Ureter (tissue), 1 donor: ENCODE measurements around the gene PAX2. TPM values are rescaled to one million over a fixed set of nuclear protein-coding genes. Genes with fewer than 3 reads are reported as not detected.

Experiments
- DNase-seq: peaks from one replicate; pipeline ENCODE4 v3.0.0-alpha.2; 2020; ENCODE audit warnings: low spot score
- total RNA-seq: library from RNA; stranded (reverse); gene quantifications from one replicate; pipeline ENCODE4 v1.2.4, GENCODE V29; 2023
- donor health status: DM: yes; HTN: yes; CAD: no.

Gene PAX2
- total RNA-seq, 1 donor from 2014 or later = 0.52 TPM

- DNase-seq = no peak
Measured at GRCh38 chr10:100755821-100756220, 10.4 kb downstream of the PAX2 start.

DNA sequence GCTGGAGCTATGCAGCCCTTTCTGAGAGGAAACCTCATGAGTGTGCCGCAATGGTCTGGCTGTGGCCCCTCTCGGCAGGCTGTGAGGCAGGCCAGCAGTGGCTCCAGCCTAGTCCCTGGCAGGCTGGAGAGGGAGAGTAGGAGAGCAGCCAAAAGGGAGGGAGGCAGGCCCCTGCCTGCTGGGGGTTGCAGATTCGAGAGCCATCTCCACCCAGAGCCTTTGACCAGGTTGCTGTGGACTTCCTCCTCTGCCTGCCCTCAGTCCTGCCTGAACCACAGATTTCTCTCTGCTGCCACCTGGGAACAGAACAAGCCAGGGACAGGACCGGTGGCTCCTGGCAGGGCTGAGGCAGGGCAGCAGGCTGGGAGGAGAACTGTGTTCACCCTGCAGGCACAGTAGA is 13.9 kb downstream of the PAX2 start:
- DNase-seq = no peak

DNA sequence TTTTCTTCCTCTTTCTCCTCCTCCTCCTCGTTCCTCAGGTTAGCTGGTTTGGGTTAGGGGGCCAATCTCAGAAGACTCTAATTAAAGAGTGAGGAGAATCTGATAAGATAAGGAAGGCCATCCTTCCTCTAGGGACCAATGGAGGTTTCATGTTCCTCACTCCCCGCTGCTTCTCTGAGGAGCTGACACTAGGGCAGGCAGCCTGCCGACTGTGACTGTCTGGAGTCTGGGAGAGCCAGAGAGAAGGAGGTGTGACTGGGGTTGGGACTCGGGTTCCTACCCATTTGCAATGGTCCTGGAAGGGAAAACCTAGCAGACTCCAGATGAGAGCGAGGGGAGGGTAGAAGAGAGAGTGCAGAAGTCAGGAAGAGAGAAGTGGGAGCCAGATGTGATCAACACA is 15.3 kb downstream of the PAX2 start:
- DNase-seq = no peak

GRCh38 chr10:100761191-100761590 is 15.8 kb downstream of the PAX2 start:
- DNase-seq = no peak

GRCh38 chr10:100763043-100763747 is 17.8 kb downstream of the PAX2 start:
- no peak for DNase-seq

- DNase-seq = no peak
Measured at GRCh38 chr10:100766693-100767421, 21.5 kb downstream of the PAX2 start.

GRCh38 chr10:100767422-100767775 is 22.0 kb downstream of the PAX2 start:
- DNase-seq = no peak

DNA sequence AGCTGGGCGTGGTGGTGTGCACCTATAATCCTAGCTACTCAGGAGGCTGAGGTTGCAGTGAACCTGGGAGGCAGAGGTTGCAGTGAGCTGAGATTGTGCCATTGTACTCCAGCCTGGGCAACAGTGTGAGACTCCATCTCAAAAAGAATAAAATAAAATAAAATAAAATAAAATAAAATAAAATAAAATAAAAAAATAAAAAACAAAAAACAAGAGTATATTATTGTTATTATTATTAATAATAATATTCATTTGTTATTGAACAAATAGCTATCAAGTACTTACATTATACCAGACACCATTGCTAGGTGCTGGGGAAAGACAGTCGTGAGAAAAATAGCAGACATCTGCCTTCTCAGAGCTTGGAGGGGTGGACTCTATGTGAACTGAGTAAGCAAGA is 24.1 kb downstream of the PAX2 start:
- no peak for DNase-seq

- no peak for DNase-seq
Measured at GRCh38 chr10:100773646-100774045, 28.3 kb downstream of the PAX2 start.

DNA sequence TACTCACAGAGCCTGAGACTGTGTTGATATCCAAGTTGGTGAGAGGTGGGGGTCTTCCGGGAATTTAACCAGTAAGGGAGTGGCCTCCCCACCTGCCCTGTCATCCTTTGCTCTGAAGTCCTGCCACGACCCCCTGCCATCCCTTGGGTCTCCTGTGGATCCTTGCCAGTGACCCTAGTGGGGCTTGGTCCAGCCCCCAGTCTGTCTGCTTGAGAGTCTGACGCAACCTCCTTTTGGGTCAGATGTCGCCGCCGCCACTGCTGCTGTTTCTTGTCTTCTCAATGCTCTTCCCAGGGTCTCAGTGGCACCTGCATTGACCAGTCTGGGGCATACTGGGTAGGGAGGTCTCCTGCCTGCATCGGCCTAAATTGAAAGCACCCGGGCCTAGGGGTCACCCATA is 28.8 kb downstream of the PAX2 start:
- DNase-seq = no peak

DNA sequence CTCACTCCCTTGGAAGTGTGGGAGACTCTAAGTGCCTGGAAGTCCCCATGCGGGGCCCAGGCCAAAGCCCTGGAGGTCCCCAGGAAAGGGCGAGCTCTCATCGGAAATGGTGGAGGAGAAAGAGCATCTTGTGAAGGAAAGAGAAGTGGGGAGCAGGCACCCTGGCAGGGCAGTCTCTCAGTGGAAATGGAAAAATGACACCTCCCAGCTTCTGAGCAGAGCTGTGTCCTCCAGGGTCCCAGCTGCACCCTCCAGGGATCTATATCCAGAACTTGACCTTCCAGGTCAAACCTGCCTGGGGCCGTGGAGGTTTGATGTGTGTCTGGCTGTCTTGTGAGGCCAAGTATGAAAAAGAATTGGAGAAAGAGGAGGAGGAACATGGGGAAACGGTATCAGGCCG is 29.5 kb downstream of the PAX2 start:
- no peak for DNase-seq

GRCh38 chr10:100775386-100775785 is 30.0 kb downstream of the PAX2 start:
- no peak for DNase-seq

GRCh38 chr10:100775871-100776270 is 30.5 kb downstream of the PAX2 start:
- no peak for DNase-seq

DNA sequence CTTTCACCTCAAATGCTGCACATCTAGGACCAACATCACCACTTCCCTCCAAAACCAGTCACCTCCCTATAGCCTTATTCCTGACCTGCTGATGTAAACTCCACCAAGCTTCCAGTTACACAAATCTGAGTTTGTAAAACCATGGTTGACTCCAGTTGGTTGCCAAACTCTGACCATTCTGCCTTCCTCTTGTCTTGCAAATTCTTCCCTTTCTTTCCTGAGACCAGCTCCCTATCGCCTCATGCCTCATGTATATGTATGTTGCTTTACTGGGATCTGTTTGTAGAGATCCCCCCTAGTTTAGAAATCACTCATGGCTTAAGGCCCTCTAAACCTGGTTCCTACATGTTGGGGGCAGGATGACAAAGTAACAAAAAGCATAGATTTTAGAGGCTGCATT is 31.3 kb downstream of the PAX2 start:
- no peak for DNase-seq

- DNase-seq = no peak
Measured at GRCh38 chr10:100779329-100779728, 33.9 kb downstream of the PAX2 start.

DNA sequence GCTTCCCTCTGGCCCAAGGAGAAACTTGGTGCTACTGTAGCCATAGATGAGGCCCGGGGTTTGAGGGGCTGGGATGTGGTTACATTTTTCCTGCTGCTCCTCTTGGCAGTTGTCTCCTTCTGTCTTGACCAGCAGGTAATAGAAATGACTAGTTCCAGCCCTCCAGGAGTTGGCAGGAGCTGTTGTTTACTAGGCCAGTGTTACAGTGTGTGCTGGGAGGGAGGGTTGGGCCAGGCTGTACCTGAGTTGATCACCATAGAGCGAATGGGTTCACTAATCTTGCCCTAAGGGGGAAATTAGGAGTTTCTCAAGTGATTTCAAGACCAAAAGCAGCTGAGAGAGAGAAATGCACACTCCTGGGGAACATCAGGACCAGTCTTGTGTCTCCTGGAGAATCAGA is 34.9 kb downstream of the PAX2 start:
- DNase-seq = no peak

GRCh38 chr10:100781145-100781665 is 35.8 kb downstream of the PAX2 start:
- no peak for DNase-seq

GRCh38 chr10:100782461-100783244 is 37.3 kb downstream of the PAX2 start:
- no peak for DNase-seq

DNA sequence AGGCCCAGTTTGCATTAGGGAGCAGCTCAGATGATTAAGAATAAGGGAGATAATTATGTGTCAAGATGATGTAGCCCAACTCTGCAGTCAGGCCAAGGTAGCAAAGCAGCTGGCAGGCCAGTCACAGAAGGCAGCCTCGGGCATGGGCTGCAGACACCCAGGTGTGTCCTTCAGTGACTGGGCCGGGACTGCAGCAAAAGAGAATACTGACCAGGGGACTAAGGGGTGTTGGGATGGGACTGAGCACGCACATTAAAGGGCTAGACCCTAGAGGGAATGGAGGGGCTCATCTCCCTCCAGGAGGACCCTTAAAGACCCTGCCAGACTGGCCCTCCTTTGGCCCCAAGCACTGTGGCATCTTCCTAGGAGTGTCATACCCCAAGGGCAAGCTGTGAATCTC is 38.7 kb downstream of the PAX2 start:
- DNase-seq = no peak

GRCh38 chr10:100786591-100786990 is 41.2 kb downstream of the PAX2 start:
- DNase-seq = no peak

GRCh38 chr10:100788002-100788903 is 42.9 kb downstream of the PAX2 start:
- DNase-seq = no peak
